K562 (cell line): ENCODE measurements around the gene ZFAND3. TPM values are rescaled to one million over a fixed set of nuclear protein-coding genes. Genes with fewer than 3 reads are reported as not detected.

Experiments
- ATF1 ChIP-seq, 2 experiments: fragments of 450-650 bp in 1 of 2; IDR thresholded peaks; 2 replicates each; pipeline ENCODE4 v1.6.1; 2016; ENCODE audit warnings: missing compliant biosample characterization in 1 of 2, missing genetic modification characterization in 1 of 2
- CBX1 ChIP-seq: sonication (generic); IDR thresholded peaks from 2 replicates; pipeline ENCODE4 v1.6.1; 2016; ENCODE audit warnings: antibody characterized with exemption, low read depth, mild to moderate bottlenecking
- KLF1 ChIP-seq: fragments of 450-650 bp; IDR thresholded peaks from 2 replicates; pipeline ENCODE4 v1.6.1; 2016; ENCODE audit warnings: missing genetic modification characterization, missing compliant biosample characterization
- NFIC ChIP-seq: fragments of 450-650 bp; IDR thresholded peaks from 2 replicates; pipeline ENCODE4 v1.6.1; 2017; ENCODE audit warnings: mild to moderate bottlenecking, inconsistent platforms
- RAD21 ChIP-seq, 2 experiments: fragments of 250-450 bp in 1 of 2; fragments of 450-650 bp in 1 of 2; sonication (Bioruptor Pico) in 1 of 2; formaldehyde crosslinking in 1 of 2; IDR thresholded peaks in 1 of 2; conservative IDR thresholded peaks in 1 of 2; 2 replicates each; pipeline versions ENCODE4 v1.4.0 to v1.8.0; 2020 to 2022; ENCODE audit warnings: mild to moderate bottlenecking in 2 of 2, moderate library complexity in 1 of 2
- WHSC1 ChIP-seq: IDR thresholded peaks from one replicate; pipeline ENCODE4 v1.6.1; 2012; ENCODE audit warnings: low read length, control low read depth, inconsistent platforms
- ZNF263 ChIP-seq: sonication (generic); formaldehyde crosslinking; IDR thresholded peaks from 2 replicates; pipeline ENCODE4 v1.8.0; 2022; ENCODE audit warnings: mild to moderate bottlenecking, missing genetic modification reagents, borderline replicate concordance
- ZNF316 ChIP-seq: fragments of 450-650 bp; IDR thresholded peaks from 2 replicates; pipeline ENCODE4 v1.6.1; 2016
- ZNF384 ChIP-seq: IDR thresholded peaks from 2 replicates; pipeline ENCODE4 v1.6.1; 2012; ENCODE audit warnings: low read depth, low read length, improper control_type of control experiment
- ZNF408 ChIP-seq: fragments of 250-450 bp; sonication (Bioruptor Pico); IDR thresholded peaks from 2 replicates; pipeline ENCODE4 v1.4.0; 2020; ENCODE audit warnings: low read depth, mild to moderate bottlenecking, moderate library complexity
- polyA plus RNA-seq, 8 experiments: library from polyadenylated mRNA; depleted of rRNA in 4 of 8; stranded (reverse) in 5 of 8; unstranded in 3 of 8; fragments of >200 nt; fragmentation: Nextera tagmentation in 2 of 8; fragmentation: Illumina TruSeq in 1 of 8; extraction: Ambion mirVana in 2 of 8; extraction: Trizol in 1 of 8; gene quantifications; 2 replicates each; pipeline versions ENCODE4 v1.2.1 to v1.2.3, GENCODE V29; 2011 to 2014; ENCODE audit warnings: inconsistent platforms in 1 of 8, missing spikeins in 1 of 8
- total RNA-seq, 7 experiments: library from RNA; depleted of rRNA in 6 of 7; stranded (reverse); fragments of >200 nt in 6 of 7; fragmentation: Illumina TruSeq in 2 of 7; extraction: Trizol in 2 of 7; gene quantifications; 2 replicates each; pipeline versions ENCODE4 v1.2.1 to v1.2.3, GENCODE V29; 2011 to 2021; ENCODE audit warnings: low replicate concordance in 1 of 7
- TF ChIP-seq, protein P1 (sequence below), 2 experiments: IDR thresholded peaks in 1 of 2; conservative IDR thresholded peaks in 1 of 2; 2 replicates each; pipeline ENCODE4 v1.6.1; 2016; ENCODE audit warnings: low read depth in 2 of 2, mild to moderate bottlenecking in 1 of 2, missing compliant biosample characterization in 1 of 2, missing genetic modification characterization in 1 of 2, moderate library complexity in 1 of 2
- TF ChIP-seq, protein P2 (sequence below): fragments of 450-650 bp; IDR thresholded peaks from 2 replicates; pipeline ENCODE4 v1.6.1; 2018; ENCODE audit not compliant: partially characterized antibody
- TF ChIP-seq, protein P3 (sequence below): sonication (generic); formaldehyde crosslinking; IDR thresholded peaks from 2 replicates; pipeline ENCODE4 v1.8.0; 2023; ENCODE audit warnings: mild to moderate bottlenecking, missing genetic modification reagents
- TF ChIP-seq, protein P4 (sequence below): sonication (generic); formaldehyde crosslinking; IDR thresholded peaks from 2 replicates; pipeline ENCODE4 v1.8.0; 2022; ENCODE audit warnings: mild to moderate bottlenecking, missing genetic modification reagents

The ZFAND3 gene
- total and polyA plus RNA-seq, 9 of the 15 experiments (the other 6 are each of a cell fraction or from before 2014, with no cell fraction given), result 0.81 to 26.6 (median 11.8) TPM

DNA sequence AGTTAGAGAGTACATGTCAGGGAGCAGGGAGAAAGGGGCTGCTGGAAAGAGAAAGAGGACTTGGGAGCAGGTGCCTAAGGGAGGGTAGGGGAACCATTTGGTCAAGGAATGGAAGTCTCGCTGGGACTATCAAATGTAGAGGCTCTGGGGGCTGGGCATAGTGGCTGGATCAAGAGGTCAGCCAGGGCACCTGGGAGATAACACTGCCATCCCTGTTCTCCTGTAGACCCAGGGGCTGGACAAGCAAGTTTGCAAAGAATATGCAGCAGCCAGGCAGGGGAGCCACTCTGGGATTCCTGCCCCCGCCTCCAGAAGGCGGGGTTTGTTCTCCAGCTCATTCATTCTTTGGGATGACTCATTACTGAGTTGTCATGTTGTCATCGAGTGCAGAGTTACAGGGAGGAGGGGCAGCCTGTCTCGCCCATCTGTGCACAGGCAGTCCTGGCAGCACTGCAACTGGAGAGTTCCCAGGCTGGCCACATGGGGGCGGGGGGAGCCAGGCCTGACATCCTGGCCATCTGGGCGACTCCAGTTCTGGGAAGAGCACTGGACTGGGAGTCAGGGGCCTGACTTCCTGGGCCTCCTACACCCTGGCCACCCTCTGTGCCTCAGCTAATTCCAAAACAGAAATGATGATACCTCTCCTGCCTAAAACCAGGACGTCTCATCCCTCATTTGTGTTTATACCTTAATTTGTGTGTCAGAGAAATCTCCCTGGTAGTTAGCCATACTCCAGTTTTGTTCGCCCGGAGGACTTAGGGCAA lies 28.2 kb upstream of the ZFAND3 start (continued):
- TF ChIP-seq WHSC1 (no peak), ZNF408 (CRISPR knock-in tag) (no peak), ZNF263 (CRISPR knock-in tag) (peak; percentile 77; the same call in 1 of the 2 replicates), ZNF384 (peak; percentile 60), RAD21 (CRISPR knock-in tag; conservative IDR thresholded peaks at IDR 0.05 in 1 of 2, IDR thresholded peaks at IDR 0.05 in 1 of 2) (peak; percentile 96 to 98), CBX1 (peak; percentile 55; the same call in 1 of the 2 replicates), NFIC (peak; percentile 61), ATF1 (CRISPR knock-in tag; IDR thresholded peaks at IDR 0.05) (no peak), ATF1 (tag; IDR thresholded peaks at IDR 0.05) (peak; percentile 89), KLF1 (tag) (no peak), ZNF316 (peak; percentile 19; the same call in 1 of the 2 replicates)
- TF ChIP-seq, protein P1, sequence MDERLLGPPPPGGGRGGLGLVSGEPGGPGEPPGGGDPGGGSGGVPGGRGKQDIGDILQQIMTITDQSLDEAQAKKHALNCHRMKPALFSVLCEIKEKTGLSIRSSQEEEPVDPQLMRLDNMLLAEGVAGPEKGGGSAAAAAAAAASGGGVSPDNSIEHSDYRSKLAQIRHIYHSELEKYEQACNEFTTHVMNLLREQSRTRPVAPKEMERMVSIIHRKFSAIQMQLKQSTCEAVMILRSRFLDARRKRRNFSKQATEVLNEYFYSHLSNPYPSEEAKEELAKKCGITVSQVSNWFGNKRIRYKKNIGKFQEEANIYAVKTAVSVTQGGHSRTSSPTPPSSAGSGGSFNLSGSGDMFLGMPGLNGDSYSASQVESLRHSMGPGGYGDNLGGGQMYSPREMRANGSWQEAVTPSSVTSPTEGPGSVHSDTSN (CRISPR knock-in tag; IDR thresholded peaks at IDR 0.05; ENCODE audit: low read depth), result no peak
- TF ChIP-seq, protein P1 (tag; conservative IDR thresholded peaks at IDR 0.05; ENCODE audit: low read depth), result peak; percentile 97
- TF ChIP-seq, protein P2, sequence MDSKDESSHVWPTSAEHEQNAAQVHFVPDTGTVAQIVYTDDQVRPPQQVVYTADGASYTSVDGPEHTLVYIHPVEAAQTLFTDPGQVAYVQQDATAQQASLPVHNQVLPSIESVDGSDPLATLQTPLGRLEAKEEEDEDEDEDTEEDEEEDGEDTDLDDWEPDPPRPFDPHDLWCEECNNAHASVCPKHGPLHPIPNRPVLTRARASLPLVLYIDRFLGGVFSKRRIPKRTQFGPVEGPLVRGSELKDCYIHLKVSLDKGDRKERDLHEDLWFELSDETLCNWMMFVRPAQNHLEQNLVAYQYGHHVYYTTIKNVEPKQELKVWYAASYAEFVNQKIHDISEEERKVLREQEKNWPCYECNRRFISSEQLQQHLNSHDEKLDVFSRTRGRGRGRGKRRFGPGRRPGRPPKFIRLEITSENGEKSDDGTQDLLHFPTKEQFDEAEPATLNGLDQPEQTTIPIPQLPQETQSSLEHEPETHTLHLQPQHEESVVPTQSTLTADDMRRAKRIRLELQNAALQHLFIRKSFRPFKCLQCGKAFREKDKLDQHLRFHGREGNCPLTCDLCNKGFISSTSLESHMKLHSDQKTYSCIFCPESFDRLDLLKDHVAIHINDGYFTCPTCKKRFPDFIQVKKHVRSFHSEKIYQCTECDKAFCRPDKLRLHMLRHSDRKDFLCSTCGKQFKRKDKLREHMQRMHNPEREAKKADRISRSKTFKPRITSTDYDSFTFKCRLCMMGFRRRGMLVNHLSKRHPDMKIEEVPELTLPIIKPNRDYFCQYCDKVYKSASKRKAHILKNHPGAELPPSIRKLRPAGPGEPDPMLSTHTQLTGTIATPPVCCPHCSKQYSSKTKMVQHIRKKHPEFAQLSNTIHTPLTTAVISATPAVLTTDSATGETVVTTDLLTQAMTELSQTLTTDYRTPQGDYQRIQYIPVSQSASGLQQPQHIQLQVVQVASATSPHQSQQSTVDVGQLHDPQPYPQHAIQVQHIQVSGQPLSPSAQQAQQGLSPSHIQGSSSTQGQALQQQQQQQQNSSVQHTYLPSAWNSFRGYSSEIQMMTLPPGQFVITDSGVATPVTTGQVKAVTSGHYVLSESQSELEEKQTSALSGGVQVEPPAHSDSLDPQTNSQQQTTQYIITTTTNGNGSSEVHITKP, result peak; percentile 38
- TF ChIP-seq, protein P3, sequence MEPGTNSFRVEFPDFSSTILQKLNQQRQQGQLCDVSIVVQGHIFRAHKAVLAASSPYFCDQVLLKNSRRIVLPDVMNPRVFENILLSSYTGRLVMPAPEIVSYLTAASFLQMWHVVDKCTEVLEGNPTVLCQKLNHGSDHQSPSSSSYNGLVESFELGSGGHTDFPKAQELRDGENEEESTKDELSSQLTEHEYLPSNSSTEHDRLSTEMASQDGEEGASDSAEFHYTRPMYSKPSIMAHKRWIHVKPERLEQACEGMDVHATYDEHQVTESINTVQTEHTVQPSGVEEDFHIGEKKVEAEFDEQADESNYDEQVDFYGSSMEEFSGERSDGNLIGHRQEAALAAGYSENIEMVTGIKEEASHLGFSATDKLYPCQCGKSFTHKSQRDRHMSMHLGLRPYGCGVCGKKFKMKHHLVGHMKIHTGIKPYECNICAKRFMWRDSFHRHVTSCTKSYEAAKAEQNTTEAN, result no peak
- TF ChIP-seq, protein P4, sequence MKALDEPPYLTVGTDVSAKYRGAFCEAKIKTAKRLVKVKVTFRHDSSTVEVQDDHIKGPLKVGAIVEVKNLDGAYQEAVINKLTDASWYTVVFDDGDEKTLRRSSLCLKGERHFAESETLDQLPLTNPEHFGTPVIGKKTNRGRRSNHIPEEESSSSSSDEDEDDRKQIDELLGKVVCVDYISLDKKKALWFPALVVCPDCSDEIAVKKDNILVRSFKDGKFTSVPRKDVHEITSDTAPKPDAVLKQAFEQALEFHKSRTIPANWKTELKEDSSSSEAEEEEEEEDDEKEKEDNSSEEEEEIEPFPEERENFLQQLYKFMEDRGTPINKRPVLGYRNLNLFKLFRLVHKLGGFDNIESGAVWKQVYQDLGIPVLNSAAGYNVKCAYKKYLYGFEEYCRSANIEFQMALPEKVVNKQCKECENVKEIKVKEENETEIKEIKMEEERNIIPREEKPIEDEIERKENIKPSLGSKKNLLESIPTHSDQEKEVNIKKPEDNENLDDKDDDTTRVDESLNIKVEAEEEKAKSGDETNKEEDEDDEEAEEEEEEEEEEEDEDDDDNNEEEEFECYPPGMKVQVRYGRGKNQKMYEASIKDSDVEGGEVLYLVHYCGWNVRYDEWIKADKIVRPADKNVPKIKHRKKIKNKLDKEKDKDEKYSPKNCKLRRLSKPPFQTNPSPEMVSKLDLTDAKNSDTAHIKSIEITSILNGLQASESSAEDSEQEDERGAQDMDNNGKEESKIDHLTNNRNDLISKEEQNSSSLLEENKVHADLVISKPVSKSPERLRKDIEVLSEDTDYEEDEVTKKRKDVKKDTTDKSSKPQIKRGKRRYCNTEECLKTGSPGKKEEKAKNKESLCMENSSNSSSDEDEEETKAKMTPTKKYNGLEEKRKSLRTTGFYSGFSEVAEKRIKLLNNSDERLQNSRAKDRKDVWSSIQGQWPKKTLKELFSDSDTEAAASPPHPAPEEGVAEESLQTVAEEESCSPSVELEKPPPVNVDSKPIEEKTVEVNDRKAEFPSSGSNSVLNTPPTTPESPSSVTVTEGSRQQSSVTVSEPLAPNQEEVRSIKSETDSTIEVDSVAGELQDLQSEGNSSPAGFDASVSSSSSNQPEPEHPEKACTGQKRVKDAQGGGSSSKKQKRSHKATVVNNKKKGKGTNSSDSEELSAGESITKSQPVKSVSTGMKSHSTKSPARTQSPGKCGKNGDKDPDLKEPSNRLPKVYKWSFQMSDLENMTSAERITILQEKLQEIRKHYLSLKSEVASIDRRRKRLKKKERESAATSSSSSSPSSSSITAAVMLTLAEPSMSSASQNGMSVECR, result peak; percentile 55; the same call in 1 of the 2 replicates
